Mesothelial cell of epicardium (in vitro differentiated cells): Measurements from ENCODE around the gene LARGE2. TPM values are rescaled to one million over a fixed set of nuclear protein-coding genes. Genes with fewer than 3 reads are reported as not detected.

ENCODE experiments used
- DNase-seq, 2 experiments: peaks; one replicate each; pipeline ENCODE4 v3.0.0; 2021; ENCODE audit warnings: low spot score in 2 of 2; ENCODE audit not compliant: unreplicated experiment in 2 of 2
- H3K27ac Mint-ChIP-seq: 2 replicates; pipeline ENCODE4 v1.8.0; 2021; ENCODE audit warnings: mixed read lengths
- H3K27me3 Mint-ChIP-seq: 2 replicates; pipeline ENCODE4 v1.8.0; 2021; ENCODE audit warnings: low read depth, mixed read lengths
- H3K36me3 Mint-ChIP-seq: 2 replicates; pipeline ENCODE4 v1.8.0; 2021; ENCODE audit warnings: mixed read lengths
- H3K4me1 Mint-ChIP-seq: 2 replicates; pipeline ENCODE4 v1.8.0; 2021; ENCODE audit warnings: mixed read lengths
- H3K4me3 Mint-ChIP-seq: 2 replicates; pipeline ENCODE4 v1.8.0; 2021; ENCODE audit warnings: mild to moderate bottlenecking, moderate library complexity, mixed read lengths
- H3K9me3 Mint-ChIP-seq: 2 replicates; pipeline ENCODE4 v1.8.0; 2021; ENCODE audit warnings: mixed read lengths
- CTCF ChIP-seq: fragments of 200-600 bp; sonication (generic); IDR thresholded peaks from one replicate; pipeline ENCODE4 v1.5.0; 2021; ENCODE audit warnings: antibody characterized with exemption; ENCODE audit not compliant: unreplicated experiment
- total RNA-seq: library from RNA; stranded (reverse); gene quantifications from 3 replicates; pipeline ENCODE4 v1.2.1, GENCODE V29; 2021

The LARGE2 gene
- total RNA-seq, 1 donor from 2014 or later: 5.2 TPM

GRCh38 chr11:45928535-45929215, 6.2 kb downstream of the LARGE2 start:
- no peak for DNase-seq
- no peak for TF ChIP-seq CTCF
- no peak overlapping the region for H3K4me3 Mint-ChIP-seq
- peaks cover 15% of the 10 kb centered on the region for H3K36me3 Mint-ChIP-seq
- peaks cover 7% of the 10 kb centered on the region for H3K4me1 Mint-ChIP-seq
- H3K27ac Mint-ChIP-seq: peak overlapping the region; percentile 7
- H3K27me3 Mint-ChIP-seq: peaks cover 24% of the 10 kb centered on the region
- H3K9me3 Mint-ChIP-seq: no peaks in the 10 kb centered on the region

GRCh38 chr11:45929486-45930030, 7.1 kb downstream of the LARGE2 start:
- H3K36me3 Mint-ChIP-seq: peaks cover 16% of the 10 kb centered on the region
- H3K9me3 Mint-ChIP-seq: no peaks in the 10 kb centered on the region
- no peak for DNase-seq
- no peak overlapping the region for H3K4me3 Mint-ChIP-seq
- no peak for TF ChIP-seq CTCF
- no peak overlapping the region for H3K27ac Mint-ChIP-seq
- H3K27me3 Mint-ChIP-seq: peaks cover 17% of the 10 kb centered on the region
- H3K4me1 Mint-ChIP-seq: peaks cover 4% of the 10 kb centered on the region

GRCh38 chr11:45930031-45930794, 7.8 kb downstream of the LARGE2 start:
- no peak overlapping the region for H3K4me3 Mint-ChIP-seq
- H3K27me3 Mint-ChIP-seq: peaks cover 11% of the 10 kb centered on the region
- peaks cover 4% of the 10 kb centered on the region for H3K4me1 Mint-ChIP-seq
- H3K27ac Mint-ChIP-seq: no peak overlapping the region
- no peak for TF ChIP-seq CTCF
- no peak for DNase-seq
- H3K36me3 Mint-ChIP-seq: peaks cover 16% of the 10 kb centered on the region
- H3K9me3 Mint-ChIP-seq: no peaks in the 10 kb centered on the region

GRCh38 chr11:45930951-45931570, 8.6 kb downstream of the LARGE2 start:
- peaks cover 4% of the 10 kb centered on the region for H3K4me1 Mint-ChIP-seq
- no peak overlapping the region for H3K4me3 Mint-ChIP-seq
- no peak for DNase-seq
- TF ChIP-seq CTCF: no peak
- peaks cover 4% of the 10 kb centered on the region for H3K27me3 Mint-ChIP-seq
- peak overlapping the region; percentile 25 for H3K27ac Mint-ChIP-seq
- no peaks in the 10 kb centered on the region for H3K9me3 Mint-ChIP-seq
- peaks cover 16% of the 10 kb centered on the region for H3K36me3 Mint-ChIP-seq

GRCh38 chr11:45931739-45932138, 9.3 kb downstream of the LARGE2 start:
- Mint-ChIP-seq H3K36me3 (peaks cover 20% of the 10 kb centered on the region), H3K27ac (no peak overlapping the region), H3K4me1 (peaks cover 4% of the 10 kb centered on the region), H3K4me3 (no peak overlapping the region), H3K27me3 (no peaks in the 10 kb centered on the region), H3K9me3 (no peaks in the 10 kb centered on the region)
- no peak for TF ChIP-seq CTCF
- DNase-seq: no peak
